ENCODE measurements around the gene MTHFD2. TPM values are rescaled to one million over a fixed set of nuclear protein-coding genes. Genes with fewer than 3 reads are reported as not detected.
"Not testable (repeated sequence)": the region's sequence is repeated elsewhere in the genome, so short reads cannot be mapped to it uniquely, and the experiment has no call there.

The MTHFD2 gene
- total RNA-seq, 4 donors from 2014 or later = 2.2 to 220 (median 17.8) TPM

- H3K9me3 ChIP-seq = no peaks in the 10 kb centered on the region
- 25 to 60% methylated on average over 1 to 6 of the region's 6 CpGs for WGBS, 2 donors (ENCODE audit: low coverage in 1 of 2)
- H3K27ac ChIP-seq = peak overlapping the region; percentile 63 to 83 (median 82)
- H3K36me3 ChIP-seq = peaks cover 0 to 20% (median 9%) of the 10 kb centered on the region in 4 donors
- H3K4me3 ChIP-seq = no peak overlapping the region
- intact Hi-C loops (cut with DNase I; ENCODE audit: low total_unique reads) = no loop called here
- no peaks in the 10 kb centered on the region for H3K27me3 ChIP-seq
- TF ChIP-seq, protein P1, sequence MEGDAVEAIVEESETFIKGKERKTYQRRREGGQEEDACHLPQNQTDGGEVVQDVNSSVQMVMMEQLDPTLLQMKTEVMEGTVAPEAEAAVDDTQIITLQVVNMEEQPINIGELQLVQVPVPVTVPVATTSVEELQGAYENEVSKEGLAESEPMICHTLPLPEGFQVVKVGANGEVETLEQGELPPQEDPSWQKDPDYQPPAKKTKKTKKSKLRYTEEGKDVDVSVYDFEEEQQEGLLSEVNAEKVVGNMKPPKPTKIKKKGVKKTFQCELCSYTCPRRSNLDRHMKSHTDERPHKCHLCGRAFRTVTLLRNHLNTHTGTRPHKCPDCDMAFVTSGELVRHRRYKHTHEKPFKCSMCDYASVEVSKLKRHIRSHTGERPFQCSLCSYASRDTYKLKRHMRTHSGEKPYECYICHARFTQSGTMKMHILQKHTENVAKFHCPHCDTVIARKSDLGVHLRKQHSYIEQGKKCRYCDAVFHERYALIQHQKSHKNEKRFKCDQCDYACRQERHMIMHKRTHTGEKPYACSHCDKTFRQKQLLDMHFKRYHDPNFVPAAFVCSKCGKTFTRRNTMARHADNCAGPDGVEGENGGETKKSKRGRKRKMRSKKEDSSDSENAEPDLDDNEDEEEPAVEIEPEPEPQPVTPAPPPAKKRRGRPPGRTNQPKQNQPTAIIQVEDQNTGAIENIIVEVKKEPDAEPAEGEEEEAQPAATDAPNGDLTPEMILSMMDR (IDR thresholded peaks at IDR 0.05) = no peak
- TF ChIP-seq POLR2A (IDR thresholded peaks at IDR 0.05) (peak; percentile 22), POLR2AphosphoS5 (IDR thresholded peaks at IDR 0.05) (peak in 2 of 3 donors; percentile 18 to 59), EP300 (IDR thresholded peaks at IDR 0.05; ENCODE audit: low read depth) (no peak)
- in situ Hi-C loops (cut with MboI; ENCODE audit: low pct_ligation_motif_present in 1 of 4, low pct_unique_long_range_greater_than_20kb in 1 of 4, low sequenced_read_pairs in 3 of 4) = no loop called here
- H3K4me1 ChIP-seq = peaks cover 0 to 44% (median 28%) of the 10 kb centered on the region in 4 donors
- DNase-seq = peak; percentile 80
Observed at GRCh38 chr2:74205596-74205995, 7.2 kb downstream of the MTHFD2 start.

DNA sequence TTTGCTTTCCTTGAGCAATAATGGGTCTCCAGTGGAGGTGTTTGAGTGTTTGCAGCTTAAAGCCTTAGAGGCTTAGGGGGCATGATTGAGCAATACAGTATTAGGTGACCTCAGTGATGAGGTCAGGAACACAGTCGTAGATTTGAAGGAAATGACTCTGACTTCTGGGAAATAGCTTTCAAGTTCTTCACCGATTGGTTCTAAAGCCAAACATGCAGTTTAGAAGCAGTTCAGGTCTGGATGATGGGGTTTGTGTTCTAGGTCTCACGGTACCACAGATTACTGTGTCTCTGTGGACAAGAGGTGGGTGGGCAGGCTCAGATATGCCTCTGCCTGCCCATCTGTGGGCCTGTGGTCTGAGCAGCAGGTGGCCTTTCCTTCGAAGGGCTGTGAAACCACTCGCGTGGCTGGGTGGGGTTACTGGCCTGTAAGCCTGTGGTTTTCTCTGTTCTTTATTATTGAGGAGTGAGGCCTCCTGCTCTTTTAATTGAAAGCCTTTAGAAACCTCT lies 7.8 kb downstream of the MTHFD2 start:
- intact Hi-C loops (cut with DNase I; ENCODE audit: low total_unique reads) = no loop called here
- 30 to 49% methylated on average over 2 to 6 of the region's 6 CpGs for WGBS, 2 donors (ENCODE audit: low coverage in 1 of 2)
- H3K27ac ChIP-seq = peak overlapping the region; percentile 63 to 83 (median 82)
- in situ Hi-C loops (cut with MboI; ENCODE audit: low pct_ligation_motif_present in 1 of 4, low pct_unique_long_range_greater_than_20kb in 1 of 4, low sequenced_read_pairs in 3 of 4) = no loop called here
- H3K36me3 ChIP-seq = peaks cover 0 to 24% (median 9%) of the 10 kb centered on the region in 4 donors
- H3K4me3 ChIP-seq = no peak overlapping the region
- DNase-seq = peak; percentile 69
- peaks cover 0 to 37% (median 25%) of the 10 kb centered on the region in 4 donors for H3K4me1 ChIP-seq
- TF ChIP-seq, protein P1 (IDR thresholded peaks at IDR 0.05) = no peak
- TF ChIP-seq POLR2AphosphoS5 (IDR thresholded peaks at IDR 0.05) (no peak), POLR2A (IDR thresholded peaks at IDR 0.05) (no peak), EP300 (IDR thresholded peaks at IDR 0.05; ENCODE audit: low read depth) (no peak)
- no peaks in the 10 kb centered on the region for H3K27me3 ChIP-seq
- no peaks in the 10 kb centered on the region for H3K9me3 ChIP-seq

DNA sequence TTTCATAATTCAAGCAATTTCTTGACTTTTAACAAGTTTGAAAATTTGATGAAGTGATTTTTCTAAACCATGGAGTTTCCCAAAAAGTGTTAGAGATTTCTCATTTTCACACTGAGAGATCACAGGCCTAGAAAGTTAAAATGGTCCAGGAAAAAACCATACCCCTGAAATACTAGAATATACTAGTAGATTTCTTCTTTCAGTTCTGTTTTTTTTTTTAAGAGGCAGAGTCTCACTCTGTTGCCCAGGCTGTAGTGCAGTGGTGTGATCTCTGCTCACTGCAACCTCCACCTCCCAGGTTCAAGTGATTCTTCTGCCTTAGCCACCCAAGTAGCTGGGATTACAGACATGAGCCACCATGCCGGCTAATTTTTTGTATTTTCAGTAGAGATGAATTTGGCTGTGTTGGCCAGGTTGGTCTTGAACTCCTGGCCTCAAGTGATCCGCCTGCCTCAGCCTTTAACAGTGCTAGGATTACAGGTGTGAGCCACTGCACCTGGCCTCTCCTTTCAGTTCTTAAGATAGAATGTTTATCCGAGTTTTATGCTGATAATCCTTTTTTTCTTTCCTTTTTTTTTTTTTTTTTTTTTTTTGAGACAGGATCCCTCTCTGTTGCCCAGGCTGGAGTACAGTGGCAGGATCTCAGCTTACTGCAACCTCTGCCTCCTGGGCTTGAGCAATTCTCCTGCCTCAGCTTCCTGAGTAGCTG lies 14.4 kb downstream of the MTHFD2 start:
- DNase-seq = no peak
- Histone ChIP-seq H3K9me3 (no peaks in the 10 kb centered on the region), H3K36me3 (peaks cover 0 to 40% (median 12%) of the 10 kb centered on the region in 4 donors), H3K27ac (no peak overlapping the region), H3K27me3 (no peaks in the 10 kb centered on the region), H3K4me3 (no peak overlapping the region), H3K4me1 (no peaks in the 10 kb centered on the region)
- in situ Hi-C loops (cut with MboI; ENCODE audit: low pct_ligation_motif_present in 1 of 4, low pct_unique_long_range_greater_than_20kb in 1 of 4, low sequenced_read_pairs in 3 of 4) (no loop called here), intact Hi-C loops (cut with DNase I; ENCODE audit: low total_unique reads) (no loop called here)
- TF ChIP-seq POLR2AphosphoS5 (IDR thresholded peaks at IDR 0.05) (no peak), EP300 (IDR thresholded peaks at IDR 0.05; ENCODE audit: low read depth) (no peak), POLR2A (IDR thresholded peaks at IDR 0.05) (no peak)
- TF ChIP-seq, protein P1 (IDR thresholded peaks at IDR 0.05) = no peak
- 80 to 92% methylated on average over 2 to 3 of the region's 3 CpGs for WGBS, 2 donors (ENCODE audit: low coverage in 1 of 2)

DNA sequence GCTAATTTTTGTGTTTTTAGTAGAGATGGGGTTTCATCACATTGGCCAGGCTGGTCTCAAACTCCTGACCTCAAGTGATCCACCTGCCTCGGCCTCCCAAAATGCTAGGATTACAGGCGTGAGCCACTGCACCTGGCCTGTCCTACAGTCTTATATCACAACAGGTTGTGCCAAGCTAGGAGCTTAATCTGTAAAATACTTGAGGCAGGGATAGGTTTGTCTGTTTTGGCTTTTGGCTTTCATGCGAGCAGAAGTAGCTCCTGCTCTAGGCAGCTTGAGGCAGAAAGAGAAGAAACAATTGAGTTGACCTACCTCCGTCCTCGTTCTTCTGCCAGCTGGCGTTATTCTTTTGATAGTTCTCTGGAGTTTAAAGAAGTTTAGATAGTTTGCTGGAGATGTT lies 17.4 kb downstream of the MTHFD2 start:
- DNase-seq; H3K4me3 ChIP-seq; intact Hi-C loops (cut with DNase I; ENCODE audit: low total_unique reads); H3K9me3 ChIP-seq; H3K4me1 ChIP-seq; H3K27me3 ChIP-seq; H3K27ac ChIP-seq; in situ Hi-C loops (cut with MboI; ENCODE audit: low pct_ligation_motif_present in 1 of 4, low pct_unique_long_range_greater_than_20kb in 1 of 4, low sequenced_read_pairs in 3 of 4): not testable (repeated sequence)
- 95 to 100% methylated on average over 1 to 6 of the region's 6 CpGs for WGBS, 2 donors (ENCODE audit: low coverage in 1 of 2)
- peaks cover 0 to 23% (median 2%) of the 10 kb centered on the region in 4 donors for H3K36me3 ChIP-seq
